Endometrium (tissue), 2 donors: Measurements from ENCODE around the gene TBC1D32.
"Not testable (repeated sequence)": the region's sequence is repeated elsewhere in the genome, so short reads cannot be mapped to it uniquely, and the experiment has no call there.

Source experiments
- FAIRE-seq: peaks from 2 replicates; lab custom pipeline; 2012; peaks lifted over from hg19 to GRCh38; lab: Jason Lieb, UNC
- donor health status: control.
- donor health status: control.

The TBC1D32 gene

GRCh38 chr6:121124600-121124999 is 209.7 kb downstream of the TBC1D32 start:
- no peak for FAIRE-seq

GRCh38 chr6:121112356-121112755 is 221.9 kb downstream of the TBC1D32 start:
- no peak for FAIRE-seq

DNA sequence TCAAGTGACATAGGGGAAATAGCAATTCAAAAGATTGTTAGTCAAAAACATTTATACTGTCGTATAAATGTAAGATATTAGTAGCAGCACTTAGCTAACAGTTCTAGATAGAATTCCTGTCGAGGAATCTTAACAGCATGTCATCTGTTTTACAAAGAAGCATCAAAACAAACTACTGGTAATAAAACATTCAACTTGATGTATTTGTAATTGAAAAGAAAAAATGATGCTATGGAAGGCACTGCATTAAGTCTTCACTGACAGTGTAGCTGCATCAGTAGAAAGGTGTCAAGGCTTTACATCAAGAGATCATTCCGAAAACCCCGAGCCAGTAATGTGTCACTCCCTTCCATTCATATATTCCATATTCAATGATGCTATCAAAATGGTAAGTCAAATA is 223.5 kb downstream of the TBC1D32 start:
- no peak for FAIRE-seq

DNA sequence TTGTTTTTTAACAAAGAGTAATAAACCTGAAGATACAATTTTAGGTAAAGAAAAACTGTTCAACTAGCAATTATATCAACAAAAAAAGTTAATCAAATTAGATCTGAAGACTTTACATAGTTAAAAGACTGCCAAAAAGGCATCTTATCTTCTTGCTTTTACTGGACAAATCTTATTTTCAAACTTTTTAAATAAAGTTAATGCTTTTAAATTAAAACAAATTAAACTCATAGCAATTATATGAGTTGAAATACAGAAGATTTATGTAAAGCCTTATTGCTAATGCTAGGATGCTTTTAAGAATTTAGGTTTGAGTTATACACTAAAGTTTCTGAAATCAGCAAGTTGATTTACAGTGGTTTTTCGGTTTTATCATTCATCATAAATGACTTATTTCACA is 227.3 kb downstream of the TBC1D32 start:
- no peak for FAIRE-seq

DNA sequence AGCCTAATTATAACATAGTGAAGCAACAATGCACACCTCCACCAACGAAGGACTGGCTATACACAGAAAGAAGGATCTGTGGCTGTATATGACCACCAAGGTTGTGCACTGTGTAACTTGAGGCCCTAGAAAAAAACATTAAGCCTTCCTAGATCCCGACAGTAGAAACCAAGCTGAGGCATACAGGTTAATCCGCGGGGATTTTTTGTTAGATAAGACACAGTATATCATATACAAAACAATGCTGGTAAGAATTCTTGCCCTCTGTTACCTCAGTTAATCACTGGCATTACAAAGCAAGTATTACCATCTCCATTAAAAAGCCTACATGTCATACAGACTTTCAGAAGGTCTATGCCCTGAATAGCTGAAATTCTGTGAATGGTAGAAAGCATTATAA is 228.8 kb downstream of the TBC1D32 start:
- FAIRE-seq: no peak

- FAIRE-seq: no peak
Observed at GRCh38 chr6:121093928-121094327, 240.4 kb downstream of the TBC1D32 start.

DNA sequence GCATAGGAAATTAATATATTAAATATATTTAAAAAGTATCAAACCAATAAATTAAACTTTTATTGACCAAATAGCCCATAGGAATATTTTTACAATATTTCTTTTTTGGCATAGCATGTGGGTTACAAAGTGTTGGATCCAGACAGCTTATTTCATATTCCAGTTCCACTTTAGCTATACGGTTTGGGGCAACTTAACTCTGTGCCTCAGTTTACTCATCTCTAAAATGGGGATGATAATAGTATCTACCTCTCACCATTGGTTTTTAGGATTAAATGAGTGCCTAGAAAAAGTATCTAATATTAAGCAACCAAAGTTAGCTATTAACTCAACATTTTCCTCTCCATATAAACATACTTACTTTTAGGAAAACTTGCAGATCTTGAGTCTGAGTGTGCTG is 243.8 kb downstream of the TBC1D32 start:
- no peak for FAIRE-seq

DNA sequence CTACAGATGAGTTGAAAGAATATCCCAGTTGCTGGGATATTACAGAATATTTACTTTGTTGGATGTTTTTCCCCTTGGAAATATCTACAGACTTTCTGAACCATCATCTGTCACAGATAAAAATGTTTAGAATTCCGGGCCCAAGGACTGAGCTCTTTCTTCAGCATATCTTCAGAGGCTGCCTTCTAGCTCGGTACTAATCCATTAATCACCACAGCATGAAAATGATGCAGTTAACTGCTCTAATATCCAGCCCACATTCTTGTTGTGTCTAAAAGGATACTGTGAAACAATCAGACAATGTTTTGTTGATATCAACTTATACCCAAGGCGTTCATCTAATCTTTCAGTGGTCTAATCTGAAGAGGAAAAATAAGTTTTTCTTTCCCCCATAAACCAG is 247.4 kb downstream of the TBC1D32 start:
- no peak for FAIRE-seq

DNA sequence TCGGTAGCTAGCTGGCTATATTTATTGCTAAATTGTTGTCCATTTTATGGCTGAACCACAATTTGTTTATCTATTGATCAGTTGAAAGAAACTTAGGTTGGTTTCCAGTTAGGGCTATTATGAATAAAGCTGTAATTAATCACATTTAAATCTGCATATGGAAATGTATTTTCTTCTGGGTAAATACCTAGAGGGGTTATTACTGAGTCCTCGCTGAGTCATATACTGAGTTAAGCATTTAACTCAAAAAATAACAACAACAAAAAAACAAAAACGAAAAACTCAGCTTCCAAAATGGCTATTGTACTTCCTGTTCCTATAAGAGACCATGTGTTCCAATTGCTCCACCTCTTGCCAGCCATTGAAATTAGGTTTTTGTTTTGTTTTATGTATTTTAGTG is 258.2 kb downstream of the TBC1D32 start:
- FAIRE-seq: no peak

- FAIRE-seq: not testable (repeated sequence)
Observed at GRCh38 chr6:121068749-121069148, 265.5 kb downstream of the TBC1D32 start.

DNA sequence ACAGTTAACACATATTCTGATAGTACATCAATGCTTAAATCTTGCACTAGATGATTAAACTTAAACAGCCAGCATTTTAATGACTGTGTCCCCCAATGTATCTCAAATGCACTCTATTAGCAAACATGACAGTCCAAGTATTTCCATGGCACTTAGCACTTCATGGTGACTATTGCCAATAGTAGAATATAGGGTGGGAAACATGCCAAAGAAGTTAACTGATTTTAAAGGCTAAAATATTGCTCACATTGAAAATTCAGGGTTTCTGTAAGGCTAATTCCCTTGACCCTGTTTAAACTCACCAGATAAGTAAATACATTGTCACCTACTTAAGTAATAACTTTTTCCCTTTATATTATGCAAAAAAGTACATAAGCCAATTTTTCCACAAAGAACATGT is 266.9 kb downstream of the TBC1D32 start:
- no peak for FAIRE-seq

GRCh38 chr6:121064345-121064744 is 269.9 kb downstream of the TBC1D32 start:
- FAIRE-seq: no peak

DNA sequence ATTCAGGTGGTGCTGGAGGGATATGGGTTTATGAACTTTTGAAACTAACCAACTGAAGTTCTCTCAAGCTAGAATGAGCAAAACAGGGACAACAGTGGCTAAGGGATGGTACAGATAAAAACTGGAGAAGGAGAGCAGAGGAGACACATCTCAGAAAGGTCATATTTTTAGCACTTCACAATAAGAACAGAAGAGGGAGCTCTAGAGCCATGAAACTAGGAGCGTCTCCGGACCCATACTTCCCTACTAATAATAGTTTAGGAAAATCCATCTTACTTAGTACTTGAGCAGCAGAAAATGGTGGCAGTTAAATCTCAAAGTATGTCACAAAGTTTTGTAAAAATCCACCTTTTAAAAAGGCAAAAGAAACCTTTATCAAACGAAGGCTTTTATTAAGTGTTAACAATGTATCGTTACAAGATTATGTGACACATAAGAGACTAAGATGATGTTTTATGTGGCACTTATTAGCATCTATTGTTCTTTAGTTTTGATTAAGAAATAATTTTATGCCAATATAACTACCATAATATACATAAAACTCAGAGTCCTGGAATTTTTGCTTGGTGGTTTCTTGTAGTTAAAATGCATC is 278.6 kb downstream of the TBC1D32 start:
- FAIRE-seq: no peak

GRCh38 chr6:121048593-121048992 is 285.7 kb downstream of the TBC1D32 start:
- FAIRE-seq: not testable (repeated sequence)

GRCh38 chr6:121044905-121045304 is 289.4 kb downstream of the TBC1D32 start:
- FAIRE-seq: not testable (repeated sequence)

DNA sequence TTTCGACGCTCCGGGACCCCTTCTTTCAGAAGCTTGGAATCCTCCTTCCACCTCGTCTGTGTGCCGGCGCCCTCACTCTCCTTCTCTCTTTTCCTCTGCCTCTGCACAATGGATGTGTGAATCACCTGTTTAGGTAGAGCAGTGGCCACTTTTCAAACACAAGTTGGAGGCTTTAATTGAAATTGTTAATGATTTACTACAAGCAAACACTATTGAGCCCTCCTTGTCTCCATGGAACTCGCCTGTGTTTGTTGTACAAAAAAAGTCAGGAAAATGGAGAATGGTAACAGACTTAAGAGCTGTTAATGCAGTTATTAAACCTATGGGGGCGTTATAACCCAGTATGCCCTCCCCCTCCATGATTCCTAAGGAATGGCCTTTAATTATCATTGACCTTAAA is 290.6 kb downstream of the TBC1D32 start:
- FAIRE-seq: peak; percentile 41

DNA sequence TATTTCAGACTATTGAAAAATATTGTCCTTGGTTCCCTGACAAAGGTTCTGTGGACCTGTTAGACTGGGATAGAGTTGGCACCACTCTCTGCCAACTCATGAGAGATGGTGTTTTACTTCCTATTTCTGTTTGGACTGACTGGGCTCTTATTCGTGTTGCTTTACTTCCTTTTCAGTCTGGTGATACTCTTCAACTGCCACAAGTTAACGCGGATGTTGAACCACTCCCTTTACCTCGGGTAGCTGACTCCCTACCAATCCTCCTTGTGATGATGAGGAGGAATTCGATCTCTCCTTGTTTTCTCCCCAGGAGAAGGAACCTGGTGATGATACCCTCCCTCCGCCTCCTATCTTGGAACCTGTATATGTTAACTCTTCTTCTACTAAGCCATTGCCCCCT is 291.1 kb downstream of the TBC1D32 start:
- not testable (repeated sequence) for FAIRE-seq

DNA sequence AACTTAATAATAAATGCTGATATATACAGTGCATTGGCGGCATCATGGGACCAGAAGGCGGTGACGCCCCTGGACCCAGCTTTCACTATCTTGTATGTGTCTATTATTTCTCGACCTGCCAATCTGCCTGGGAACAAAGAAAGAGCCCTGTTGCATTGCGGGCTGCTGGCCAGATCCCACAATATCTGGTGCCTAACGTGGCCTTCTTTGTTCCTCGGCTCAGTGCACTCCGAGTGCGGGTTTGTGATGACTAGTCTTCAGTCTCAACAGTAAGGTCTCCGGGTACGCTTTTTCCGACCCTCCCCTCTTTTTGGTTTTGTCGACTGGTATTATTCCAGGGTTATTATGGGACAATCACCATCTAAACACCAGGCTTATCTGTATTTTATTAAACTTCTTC is 291.5 kb downstream of the TBC1D32 start:
- FAIRE-seq: no peak

DNA sequence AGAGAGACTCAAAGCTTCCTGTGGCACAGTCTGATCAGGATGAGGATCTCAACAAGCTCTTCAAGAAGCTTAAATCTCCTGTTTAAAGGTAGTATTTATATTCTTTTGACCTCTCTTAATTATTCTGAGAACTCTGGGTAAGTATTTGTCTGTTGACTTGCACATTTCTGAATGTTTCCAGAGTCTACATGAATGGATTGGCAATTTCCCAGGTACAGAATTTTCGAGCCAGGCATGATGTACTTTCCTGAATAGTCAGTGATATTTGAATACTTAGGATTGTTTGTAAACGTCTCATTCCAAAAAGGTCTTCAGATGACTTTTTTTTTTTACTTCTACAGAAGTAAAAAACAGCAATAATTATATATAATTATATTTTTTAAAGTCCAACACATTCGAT is 293.4 kb downstream of the TBC1D32 start:
- FAIRE-seq: peak; percentile 45

DNA sequence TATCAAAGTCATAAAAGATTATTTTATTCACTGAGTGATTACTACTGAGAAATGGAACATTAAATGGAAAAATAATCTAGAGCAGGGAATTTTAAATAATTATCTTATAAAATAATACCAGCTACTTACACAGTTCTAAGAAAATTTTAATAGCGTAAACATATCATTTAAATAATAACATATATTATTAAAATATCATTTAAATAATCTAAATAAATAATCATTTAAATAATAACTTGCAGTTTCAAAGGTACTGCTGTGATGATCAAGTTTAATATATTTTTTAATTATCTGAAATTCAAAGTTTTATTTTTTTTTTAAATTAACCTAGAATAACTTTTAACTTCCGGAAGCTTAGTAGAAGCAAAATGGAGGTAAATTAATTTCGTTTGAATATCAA is 301.2 kb downstream of the TBC1D32 start:
- FAIRE-seq: peak; percentile 89

- FAIRE-seq: no peak
Observed at GRCh38 chr6:121032268-121033006, 301.8 kb downstream of the TBC1D32 start.
